ENCODE data around the gene PPARG. TPM values are rescaled to one million over a fixed set of nuclear protein-coding genes. Genes with fewer than 3 reads are reported as not detected.

Gene PPARG
- total and polyA plus RNA-seq, 2 donors (not counting 3 experiments of a cell fraction or from before 2014, with no cell fraction given), result 0.15 to 1.3 TPM

DNA sequence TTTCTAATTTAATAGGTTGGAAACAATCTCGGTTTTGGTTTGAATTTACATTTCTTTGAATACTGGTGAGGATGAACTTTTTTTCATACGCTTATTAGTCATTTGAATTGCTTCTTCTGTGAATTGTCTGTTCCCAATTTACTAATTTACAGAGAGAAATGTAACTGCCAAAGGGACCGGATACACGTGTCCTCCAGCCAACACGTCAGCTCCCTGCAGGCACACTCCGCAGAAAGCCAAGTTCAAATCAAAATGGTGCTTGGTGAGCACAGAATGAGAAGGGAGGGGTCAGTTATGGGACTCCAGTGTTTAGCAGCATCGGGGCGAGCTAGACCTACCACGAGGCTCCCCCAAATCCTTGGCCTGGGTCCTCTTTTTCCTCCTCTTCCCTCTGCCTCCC lies 184.6 kb downstream of the PPARG start:
- Histone ChIP-seq H3K27ac (ENCODE audit: insufficient read depth, low read depth, low read length) (no peak overlapping the region), H3K4me1 (ENCODE audit: control insufficient read depth, extremely low read depth, insufficient read depth, low read length) (peaks cover 11% of the 10 kb centered on the region), H3K9me3 (replicated peaks; ENCODE audit: control insufficient read depth, insufficient read depth, low read length) (no peaks in the 10 kb centered on the region), H3K79me2 (ENCODE audit: control insufficient read depth, insufficient read depth, low read length) (no peaks in the 10 kb centered on the region), H3K4me2 (ENCODE audit: insufficient read depth, low read length) (no peak overlapping the region), H3K4me3 (replicated peaks in 1 of 3; ENCODE audit: insufficient read depth in 1 of 3, low read depth in 1 of 3, low read length in 3 of 3) (no peak overlapping the region), H3K27me3 (ENCODE audit: control insufficient read depth in 2 of 2, insufficient read depth in 2 of 2, low read length in 2 of 2) (no peaks in the 10 kb centered on the region), H2AFZ (ENCODE audit: low read depth, low read length) (no peak overlapping the region), H3K9me1 (replicated peaks; ENCODE audit: control insufficient read depth, extremely low read depth, insufficient read depth, low read length) (no peaks in the 10 kb centered on the region), H3K36me3 (ENCODE audit: control insufficient read depth in 2 of 2, extremely low read depth in 1 of 2, insufficient read depth in 2 of 2, low read length in 2 of 2) (no peaks in the 10 kb centered on the region), H4K20me1 (replicated peaks; ENCODE audit: control insufficient read depth, extremely low read depth, insufficient read depth, low read length) (no peaks in the 10 kb centered on the region), H3K9ac (replicated peaks; ENCODE audit: extremely low read depth, insufficient read depth, low read length) (no peak overlapping the region)
- intact Hi-C loops (cut with micrococcal nuclease), result no loop called here
- CTCF ChIA-PET, result no interaction called here
- dilution Hi-C loops (cut with MboI; ENCODE audit: extremely low pct_ligation_motif_present, low sequenced_read_pairs), result no loop called here
- POLR2A ChIA-PET, result no interaction called here
- TF ChIP-seq, protein P1, sequence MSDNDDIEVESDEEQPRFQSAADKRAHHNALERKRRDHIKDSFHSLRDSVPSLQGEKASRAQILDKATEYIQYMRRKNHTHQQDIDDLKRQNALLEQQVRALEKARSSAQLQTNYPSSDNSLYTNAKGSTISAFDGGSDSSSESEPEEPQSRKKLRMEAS (IDR thresholded peaks at IDR 0.05; ENCODE audit: insufficient read depth, insufficient read length), result no peak
- no peak for TF ChIP-seq POLR2A (IDR thresholded peaks at IDR 0.05; ENCODE audit: low read depth, low read length)
- DNase-seq (ENCODE audit: low read depth, low spot score), result no peak
- BruUV-seq (replicated peaks), result no TSS peak
- FAIRE-seq, result no peak

DNA sequence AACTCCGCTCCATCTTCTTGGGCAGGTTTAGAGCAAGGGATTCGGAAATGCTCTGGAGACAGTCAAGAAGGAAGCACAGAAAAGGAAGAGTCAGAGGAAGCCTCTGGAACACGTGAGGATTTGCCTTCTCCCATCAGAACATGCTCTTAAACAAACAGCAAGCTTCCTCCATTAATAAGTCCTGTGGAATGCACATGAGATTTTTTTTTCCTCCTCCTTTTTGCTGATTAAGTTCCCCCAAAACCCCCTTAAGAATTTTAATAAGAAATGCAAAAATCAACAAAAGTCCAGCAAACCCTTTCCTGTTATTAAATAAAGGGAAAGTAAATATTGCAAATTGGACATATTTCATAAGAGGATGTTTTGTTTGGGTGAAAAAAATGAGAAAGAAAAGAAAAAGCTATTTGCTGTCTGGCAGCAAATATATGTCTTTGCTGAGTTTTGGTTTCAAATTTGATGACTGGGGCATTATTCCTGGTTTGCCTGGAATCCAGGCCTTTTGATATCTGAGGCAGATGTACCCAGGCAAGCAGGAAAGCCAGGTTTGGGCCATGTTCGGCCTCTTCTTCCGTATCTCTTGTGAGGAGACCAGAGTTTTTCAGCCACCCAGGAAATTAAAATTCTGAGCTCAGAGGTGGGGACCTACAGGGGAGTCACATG lies 187.5 kb downstream of the PPARG start:
- POLR2A ChIA-PET, result no interaction called here

More for the DNA sequence above, 187.5 kb downstream of the PPARG start:
- intact Hi-C loops (cut with micrococcal nuclease) (loop anchor here (5.0 kb wide), 2 partner anchors 189 to 1099 kb away; partner anchors contain the start of gene PPARG), dilution Hi-C loops (cut with MboI; ENCODE audit: extremely low pct_ligation_motif_present, low sequenced_read_pairs) (no loop called here)
- Histone ChIP-seq H3K9ac (replicated peaks; ENCODE audit: extremely low read depth, insufficient read depth, low read length) (no peak overlapping the region), H3K27ac (ENCODE audit: insufficient read depth, low read depth, low read length) (no peak overlapping the region), H3K79me2 (ENCODE audit: control insufficient read depth, insufficient read depth, low read length) (no peaks in the 10 kb centered on the region), H3K4me2 (ENCODE audit: insufficient read depth, low read length) (peak overlapping the region; percentile 35), H3K4me1 (ENCODE audit: control insufficient read depth, extremely low read depth, insufficient read depth, low read length) (peaks cover 11% of the 10 kb centered on the region), H3K9me3 (replicated peaks; ENCODE audit: control insufficient read depth, insufficient read depth, low read length) (no peaks in the 10 kb centered on the region), H3K27me3 (ENCODE audit: control insufficient read depth in 2 of 2, insufficient read depth in 2 of 2, low read length in 2 of 2) (no peaks in the 10 kb centered on the region), H3K9me1 (replicated peaks; ENCODE audit: control insufficient read depth, extremely low read depth, insufficient read depth, low read length) (no peaks in the 10 kb centered on the region), H3K36me3 (ENCODE audit: control insufficient read depth in 2 of 2, extremely low read depth in 1 of 2, insufficient read depth in 2 of 2, low read length in 2 of 2) (no peaks in the 10 kb centered on the region), H4K20me1 (replicated peaks; ENCODE audit: control insufficient read depth, extremely low read depth, insufficient read depth, low read length) (no peaks in the 10 kb centered on the region), H3K4me3 (replicated peaks in 1 of 3; ENCODE audit: insufficient read depth in 1 of 3, low read depth in 1 of 3, low read length in 3 of 3) (no peak overlapping the region), H2AFZ (ENCODE audit: low read depth, low read length) (peak overlapping the region; percentile 49)
- DNase-seq (ENCODE audit: low read depth, low spot score) (peak; percentile 53), FAIRE-seq (peak; percentile 65)
- CTCF ChIA-PET, result interaction anchor here (0.7 to 7.9 kb wide), 8 partner anchors 17 to 339 kb away, joined by 3 to 256 read pairs (median 4); no protein-coding TSS in a partner anchor
- no TSS peak for BruUV-seq (replicated peaks)
- TF ChIP-seq FOS (IDR thresholded peaks at IDR 0.05; ENCODE audit: borderline replicate concordance, insufficient read depth, low read length) (peak; percentile 36), JUN (IDR thresholded peaks at IDR 0.05; ENCODE audit: borderline replicate concordance, insufficient read depth, insufficient read length, low read depth) (no peak)

Data from endothelial cell of umbilical vein (primary cell).